ENCODE measurements around the gene MCM7. TPM values are rescaled to one million over a fixed set of nuclear protein-coding genes. Genes with fewer than 3 reads are reported as not detected.

The MCM7 gene
- total RNA-seq, 2 experiments from 2014 or later: 456 to 476 TPM

DNA sequence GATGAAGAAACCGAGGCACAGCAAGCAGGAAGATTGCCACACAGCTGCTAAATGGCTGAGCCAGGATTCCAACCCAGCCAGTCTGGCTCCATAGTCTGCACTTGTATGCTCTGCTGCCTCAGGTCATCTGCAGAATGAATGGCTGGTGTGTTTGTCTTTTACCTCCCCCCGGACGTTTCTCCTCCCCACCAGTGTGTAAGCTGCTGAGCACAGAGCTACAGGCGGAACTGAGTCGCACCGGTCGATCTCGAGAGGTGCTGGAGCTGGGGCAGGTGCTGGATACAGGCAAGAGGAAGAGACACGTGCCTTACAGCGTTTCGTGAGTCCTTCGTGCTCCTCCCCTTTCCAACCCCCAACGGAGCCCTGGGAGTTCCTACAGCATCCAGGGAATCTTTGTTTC is 20.9 kb upstream of the MCM7 start:
- ChIA-PET CTCF (interaction anchor here (1.3 kb wide), 1 partner anchor 8 kb away, joined by 5 read pairs; no protein-coding TSS in a partner anchor), POLR2A (interaction anchor here (2.7 to 3.0 kb wide), 2 partner anchors 21 kb away, joined by 18 to 24 read pairs; partner anchors contain the start of genes AP4M1 and MCM7)
- Mint-ChIP-seq H3K36me3 (ENCODE audit: low read depth) (peaks cover 8% of the 10 kb centered on the region), H3K4me1 (ENCODE audit: low read depth) (peaks cover 32% of the 10 kb centered on the region), H3K4me3 (no peak overlapping the region), H3K27me3 (no peaks in the 10 kb centered on the region), H3K9me3 (no peaks in the 10 kb centered on the region), H3K27ac (peak overlapping the region; percentile 20)
- TF ChIP-seq, protein P1, sequence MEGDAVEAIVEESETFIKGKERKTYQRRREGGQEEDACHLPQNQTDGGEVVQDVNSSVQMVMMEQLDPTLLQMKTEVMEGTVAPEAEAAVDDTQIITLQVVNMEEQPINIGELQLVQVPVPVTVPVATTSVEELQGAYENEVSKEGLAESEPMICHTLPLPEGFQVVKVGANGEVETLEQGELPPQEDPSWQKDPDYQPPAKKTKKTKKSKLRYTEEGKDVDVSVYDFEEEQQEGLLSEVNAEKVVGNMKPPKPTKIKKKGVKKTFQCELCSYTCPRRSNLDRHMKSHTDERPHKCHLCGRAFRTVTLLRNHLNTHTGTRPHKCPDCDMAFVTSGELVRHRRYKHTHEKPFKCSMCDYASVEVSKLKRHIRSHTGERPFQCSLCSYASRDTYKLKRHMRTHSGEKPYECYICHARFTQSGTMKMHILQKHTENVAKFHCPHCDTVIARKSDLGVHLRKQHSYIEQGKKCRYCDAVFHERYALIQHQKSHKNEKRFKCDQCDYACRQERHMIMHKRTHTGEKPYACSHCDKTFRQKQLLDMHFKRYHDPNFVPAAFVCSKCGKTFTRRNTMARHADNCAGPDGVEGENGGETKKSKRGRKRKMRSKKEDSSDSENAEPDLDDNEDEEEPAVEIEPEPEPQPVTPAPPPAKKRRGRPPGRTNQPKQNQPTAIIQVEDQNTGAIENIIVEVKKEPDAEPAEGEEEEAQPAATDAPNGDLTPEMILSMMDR (IDR thresholded peaks at IDR 0.05): no peak
- ATAC-seq: no peak
- no peak for DNase-seq
- intact Hi-C loops (cut with micrococcal nuclease): loop anchor here (10.0 kb wide), 1 partner anchor 207 kb away; the partner anchor contains the start of gene TRIM4

DNA sequence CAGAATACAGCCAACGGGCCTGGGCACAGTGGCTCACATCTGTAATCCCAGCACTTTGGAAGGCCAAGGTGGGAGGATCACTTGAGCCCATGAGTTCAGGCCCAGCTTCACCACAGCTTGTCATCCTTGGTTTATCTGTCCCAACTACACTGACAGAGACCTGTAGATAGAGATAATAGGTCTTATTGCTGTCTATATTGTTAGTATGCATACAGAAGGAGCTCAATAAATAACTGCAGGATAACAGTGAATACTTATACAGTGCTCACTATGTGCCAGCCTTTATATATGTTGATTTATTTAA is 19.5 kb upstream of the MCM7 start:
- Mint-ChIP-seq H3K27ac (peak overlapping the region; percentile 89), H3K27me3 (no peaks in the 10 kb centered on the region), H3K4me3 (peak overlapping the region; percentile 89), H3K4me1 (ENCODE audit: low read depth) (peaks cover 31% of the 10 kb centered on the region), H3K36me3 (ENCODE audit: low read depth) (peaks cover 9% of the 10 kb centered on the region), H3K9me3 (no peaks in the 10 kb centered on the region)
- intact Hi-C loops (cut with micrococcal nuclease): loop anchor here (10.0 kb wide), 1 partner anchor 206 kb away; the partner anchor contains the start of gene TRIM4
- TF ChIP-seq, protein P1 (IDR thresholded peaks at IDR 0.05): no peak
- POLR2A ChIA-PET: interaction anchor here (1.2 to 3.0 kb wide), 8 partner anchors 14 to 105 kb away, joined by 3 to 24 read pairs (median 3); partner anchors contain the start of genes AP4M1, GAL3ST4, GPC2 and MCM7
- DNase-seq (no peak), ATAC-seq (no peak)
- CTCF ChIA-PET: interaction anchor here (1.0 to 1.6 kb wide), 3 partner anchors 10 to 202 kb away, joined by 3 to 7 read pairs (median 5); partner anchors contain the start of gene AP4M1

- ChIA-PET CTCF (interaction anchor here (1.0 to 1.6 kb wide), 4 partner anchors 11 to 202 kb away, joined by 3 to 7 read pairs (median 4); partner anchors contain the start of gene AP4M1), POLR2A (interaction anchor here (1.2 to 3.0 kb wide), 8 partner anchors 14 to 105 kb away, joined by 3 to 24 read pairs (median 3); partner anchors contain the start of genes AP4M1, GAL3ST4, GPC2 and MCM7)
- H3K4me3 Mint-ChIP-seq: peak overlapping the region; percentile 89
- ATAC-seq: peak; percentile 61
- intact Hi-C loops (cut with micrococcal nuclease): loop anchor here (10.0 kb wide), 1 partner anchor 205 kb away; the partner anchor contains the start of gene TRIM4
- H3K4me1 Mint-ChIP-seq (ENCODE audit: low read depth): peaks cover 27% of the 10 kb centered on the region
- H3K27ac Mint-ChIP-seq: peak overlapping the region; percentile 89
- DNase-seq: peak; percentile 83
- TF ChIP-seq, protein P1 (IDR thresholded peaks at IDR 0.05): no peak
- H3K27me3 Mint-ChIP-seq: no peaks in the 10 kb centered on the region
- H3K36me3 Mint-ChIP-seq (ENCODE audit: low read depth): peaks cover 9% of the 10 kb centered on the region
- no peaks in the 10 kb centered on the region for H3K9me3 Mint-ChIP-seq
Observed at GRCh38 chr7:100119970-100120732, 19.0 kb upstream of the MCM7 start.

GRCh38 chr7:100119072-100119969 is 18.1 kb upstream of the MCM7 start, which contains the start of the genes CNPY4 and TAF6:
TSS of gene CNPY4 (plus strand) at chr7:100119634. CDS start at chr7:100119745, 111 bp downstream.
TSS of gene TAF6 (minus strand) at chr7:100119358. CDS start at chr7:100114209, 5,149 bp downstream.
- H3K27me3 Mint-ChIP-seq: no peaks in the 10 kb centered on the region
- intact Hi-C loops (cut with micrococcal nuclease): no loop called here
- TF ChIP-seq, protein P1 (IDR thresholded peaks at IDR 0.05): no peak
- POLR2A ChIA-PET: interaction anchor here (1.2 to 3.0 kb wide), 6 partner anchors 18 to 104 kb away, joined by 3 to 24 read pairs (median 5); partner anchors contain the start of genes AP4M1, GAL3ST4, MCM7 and ZKSCAN1
- H3K4me1 Mint-ChIP-seq (ENCODE audit: low read depth): peaks cover 18% of the 10 kb centered on the region
- CTCF ChIA-PET: interaction anchor here (1.0 to 1.6 kb wide), 4 partner anchors 12 to 201 kb away, joined by 3 to 7 read pairs (median 4); partner anchors contain the start of gene AP4M1
- ATAC-seq (peak; percentile 83), DNase-seq (peak; percentile 95)
- peak within 1 kb of the TSS; percentile 89 for H3K27ac Mint-ChIP-seq
- no peaks in the 10 kb centered on the region for H3K9me3 Mint-ChIP-seq
- H3K36me3 Mint-ChIP-seq (ENCODE audit: low read depth): peaks cover 9% of the 10 kb centered on the region
- peak within 1 kb of the TSS; percentile 89 for H3K4me3 Mint-ChIP-seq
